HG03060 (cell line): ENCODE results near the gene ARG2.

Source experiments
- ATAC-seq: cut with Tn5 transposase; IDR thresholded peaks from one replicate; pipeline ENCODE4 v1.9.1; 2021; ENCODE audit warnings: low read depth, moderate number of reproducible peaks; ENCODE audit not compliant: unreplicated experiment

ARG2 gene

GRCh38 chr14:67619446-67620216 is at the start of gene ARG2:
ARG2 (plus strand) TSS chr14:67619920; CDS start chr14:67619978, 58 bp downstream.
- ATAC-seq = peak; percentile 82

GRCh38 chr14:67570453-67570852 is 49.3 kb upstream of the ARG2 start:
- ATAC-seq = no peak

GRCh38 chr14:67571275-67571990 is 48.3 kb upstream of the ARG2 start:
- ATAC-seq = no peak

GRCh38 chr14:67571991-67572323 is 47.8 kb upstream of the ARG2 start:
- no peak for ATAC-seq

GRCh38 chr14:67572608-67573007 is 47.1 kb upstream of the ARG2 start:
- ATAC-seq = no peak

- ATAC-seq = no peak
These were observed 46.3 kb upstream of the ARG2 start for GRCh38 chr14:67573228-67574010.

- no peak for ATAC-seq
These were observed 45.6 kb upstream of the ARG2 start for GRCh38 chr14:67574156-67574555.

- no peak for ATAC-seq
These were observed 44.9 kb upstream of the ARG2 start for GRCh38 chr14:67574806-67575205.

- no peak for ATAC-seq
These were observed 44.0 kb upstream of the ARG2 start for GRCh38 chr14:67575684-67576083.

- no peak for ATAC-seq
These were observed 43.3 kb upstream of the ARG2 start for GRCh38 chr14:67576216-67576955.

GRCh38 chr14:67577181-67577808 is 42.4 kb upstream of the ARG2 start:
- ATAC-seq = no peak

- ATAC-seq = no peak
These were observed 41.6 kb upstream of the ARG2 start for GRCh38 chr14:67577909-67578749.

- ATAC-seq = no peak
These were observed 40.7 kb upstream of the ARG2 start for GRCh38 chr14:67579040-67579439.

- no peak for ATAC-seq
These were observed 40.1 kb upstream of the ARG2 start for GRCh38 chr14:67579636-67580035.

GRCh38 chr14:67580336-67581171 is 39.2 kb upstream of the ARG2 start:
- no peak for ATAC-seq

- ATAC-seq = no peak
These were observed 38.1 kb upstream of the ARG2 start for GRCh38 chr14:67581643-67582042.

GRCh38 chr14:67582061-67582460 is 37.7 kb upstream of the ARG2 start:
- no peak for ATAC-seq
